Neural progenitor cell (in vitro differentiated cells): ENCODE results near the gene LUZP2.

Experiments used
- CTCF ChIP-seq: fragments of 200-600 bp; sonication (generic); IDR thresholded peaks from 2 replicates; pipeline ENCODE4 v1.5.1; 2017; ENCODE audit warnings: antibody characterized with exemption, mild to moderate bottlenecking
- EZH2 ChIP-seq: fragments of 200-600 bp; sonication (generic); IDR thresholded peaks from 2 replicates; pipeline ENCODE4 v1.6.1; 2017; ENCODE audit warnings: antibody characterized with exemption, mild to moderate bottlenecking, moderate library complexity
- EZH2phosphoT487 ChIP-seq: fragments of 200-600 bp; sonication (generic); IDR thresholded peaks from 2 replicates; pipeline ENCODE4 v1.6.1; 2017; ENCODE audit warnings: antibody characterized with exemption

GRCh38 chr11:24623121-24623520 is 126.3 kb downstream of the LUZP2 start:
- no peak for TF ChIP-seq EZH2
- TF ChIP-seq CTCF = no peak
- no peak for TF ChIP-seq EZH2phosphoT487
